IPS-20b (cell line): Measurements from ENCODE around the gene FANCC.

Experiments used
- H3K27ac ChIP-seq: one replicate; pipeline ENCODE4 v1.5.1; 2013; ENCODE audit warnings: low read length
- H3K27me3 ChIP-seq: 2 replicates; pipeline ENCODE4 v1.6.1; 2013; ENCODE audit warnings: mild to moderate bottlenecking, low read length, inconsistent platforms; ENCODE audit not compliant: insufficient read depth
- H3K36me3 ChIP-seq: 2 replicates; pipeline ENCODE4 v1.6.1; 2013; ENCODE audit warnings: low read depth, mild to moderate bottlenecking, inconsistent platforms, low read length, moderate library complexity; ENCODE audit not compliant: insufficient read depth
- H3K4me1 ChIP-seq: 2 replicates; pipeline ENCODE4 v1.6.1; 2013; ENCODE audit warnings: mild to moderate bottlenecking, control low read depth, inconsistent platforms, low read length, moderate library complexity; ENCODE audit not compliant: insufficient read depth
- H3K4me3 ChIP-seq: 2 replicates; pipeline ENCODE4 v1.5.1; 2013; ENCODE audit warnings: mild to moderate bottlenecking, low read length, inconsistent platforms
- H3K9ac ChIP-seq: 2 replicates; pipeline ENCODE4 v1.6.1; 2013; ENCODE audit warnings: low read depth, mild to moderate bottlenecking, inconsistent platforms, low read length, moderate library complexity
- H3K9me3 ChIP-seq: 2 replicates; pipeline ENCODE4 v1.6.1; 2013; ENCODE audit warnings: mild to moderate bottlenecking, low read depth, low read length, inconsistent platforms; ENCODE audit not compliant: insufficient read depth

The FANCC gene

GRCh38 chr9:95099321-95100070, 218.0 kb downstream of the FANCC start:
- no peaks in the 10 kb centered on the region for H3K9me3 ChIP-seq
- H3K27ac ChIP-seq = no peak overlapping the region
- H3K36me3 ChIP-seq = peaks cover 8% of the 10 kb centered on the region
- no peaks in the 10 kb centered on the region for H3K27me3 ChIP-seq
- H3K9ac ChIP-seq = no peak overlapping the region
- H3K4me1 ChIP-seq = no peaks in the 10 kb centered on the region; the same call in 1 of the 2 replicates
- H3K4me3 ChIP-seq = no peak overlapping the region

- Histone ChIP-seq H3K4me1 (peaks cover 3% of the 10 kb centered on the region), H3K9ac (no peak overlapping the region), H3K9me3 (no peaks in the 10 kb centered on the region), H3K27me3 (no peaks in the 10 kb centered on the region), H3K27ac (no peak overlapping the region), H3K36me3 (peaks cover 8% of the 10 kb centered on the region), H3K4me3 (no peak overlapping the region)
These were observed 219.1 kb downstream of the FANCC start for GRCh38 chr9:95098391-95098921.

GRCh38 chr9:95097279-95097678, 220.2 kb downstream of the FANCC start:
- no peak overlapping the region for H3K4me3 ChIP-seq

GRCh38 chr9:95096807-95097206, 220.7 kb downstream of the FANCC start:
- Histone ChIP-seq H3K9me3 (no peaks in the 10 kb centered on the region), H3K4me1 (peaks cover 10% of the 10 kb centered on the region), H3K4me3 (no peak overlapping the region), H3K27me3 (no peaks in the 10 kb centered on the region), H3K27ac (no peak overlapping the region), H3K9ac (no peak overlapping the region), H3K36me3 (peaks cover 8% of the 10 kb centered on the region)

More at GRCh38 chr9:95097279-95097678, 220.2 kb downstream of the FANCC start:
- Histone ChIP-seq H3K27me3 (no peaks in the 10 kb centered on the region), H3K4me1 (peaks cover 10% of the 10 kb centered on the region), H3K36me3 (peaks cover 8% of the 10 kb centered on the region), H3K27ac (no peak overlapping the region), H3K9ac (no peak overlapping the region), H3K9me3 (no peaks in the 10 kb centered on the region)

GRCh38 chr9:95096381-95096780, 221.1 kb downstream of the FANCC start:
- H3K9ac ChIP-seq = no peak overlapping the region
- peaks cover 8% of the 10 kb centered on the region for H3K36me3 ChIP-seq
- no peaks in the 10 kb centered on the region for H3K9me3 ChIP-seq
- no peaks in the 10 kb centered on the region for H3K27me3 ChIP-seq
- H3K27ac ChIP-seq = no peak overlapping the region
- no peak overlapping the region for H3K4me3 ChIP-seq
- peaks cover 10% of the 10 kb centered on the region for H3K4me1 ChIP-seq

- H3K9me3 ChIP-seq = no peaks in the 10 kb centered on the region
- H3K4me1 ChIP-seq = peaks cover 10% of the 10 kb centered on the region
- no peak overlapping the region for H3K27ac ChIP-seq
- no peak overlapping the region for H3K4me3 ChIP-seq
- H3K9ac ChIP-seq = no peak overlapping the region
- no peaks in the 10 kb centered on the region for H3K27me3 ChIP-seq
- peaks cover 8% of the 10 kb centered on the region for H3K36me3 ChIP-seq
These were observed 221.7 kb downstream of the FANCC start for GRCh38 chr9:95095641-95096355.

GRCh38 chr9:95094002-95094401, 223.5 kb downstream of the FANCC start:
- Histone ChIP-seq H3K4me1 (peaks cover 10% of the 10 kb centered on the region), H3K9me3 (no peaks in the 10 kb centered on the region), H3K36me3 (no peaks in the 10 kb centered on the region), H3K27ac (no peak overlapping the region), H3K27me3 (no peaks in the 10 kb centered on the region), H3K9ac (no peak overlapping the region), H3K4me3 (no peak overlapping the region)

- Histone ChIP-seq H3K4me1 (peaks cover 10% of the 10 kb centered on the region), H3K36me3 (no peaks in the 10 kb centered on the region), H3K27me3 (no peaks in the 10 kb centered on the region), H3K4me3 (no peak overlapping the region), H3K9ac (no peak overlapping the region), H3K9me3 (no peaks in the 10 kb centered on the region), H3K27ac (no peak overlapping the region)
These were observed 223.9 kb downstream of the FANCC start for GRCh38 chr9:95093586-95093985.

DNA sequence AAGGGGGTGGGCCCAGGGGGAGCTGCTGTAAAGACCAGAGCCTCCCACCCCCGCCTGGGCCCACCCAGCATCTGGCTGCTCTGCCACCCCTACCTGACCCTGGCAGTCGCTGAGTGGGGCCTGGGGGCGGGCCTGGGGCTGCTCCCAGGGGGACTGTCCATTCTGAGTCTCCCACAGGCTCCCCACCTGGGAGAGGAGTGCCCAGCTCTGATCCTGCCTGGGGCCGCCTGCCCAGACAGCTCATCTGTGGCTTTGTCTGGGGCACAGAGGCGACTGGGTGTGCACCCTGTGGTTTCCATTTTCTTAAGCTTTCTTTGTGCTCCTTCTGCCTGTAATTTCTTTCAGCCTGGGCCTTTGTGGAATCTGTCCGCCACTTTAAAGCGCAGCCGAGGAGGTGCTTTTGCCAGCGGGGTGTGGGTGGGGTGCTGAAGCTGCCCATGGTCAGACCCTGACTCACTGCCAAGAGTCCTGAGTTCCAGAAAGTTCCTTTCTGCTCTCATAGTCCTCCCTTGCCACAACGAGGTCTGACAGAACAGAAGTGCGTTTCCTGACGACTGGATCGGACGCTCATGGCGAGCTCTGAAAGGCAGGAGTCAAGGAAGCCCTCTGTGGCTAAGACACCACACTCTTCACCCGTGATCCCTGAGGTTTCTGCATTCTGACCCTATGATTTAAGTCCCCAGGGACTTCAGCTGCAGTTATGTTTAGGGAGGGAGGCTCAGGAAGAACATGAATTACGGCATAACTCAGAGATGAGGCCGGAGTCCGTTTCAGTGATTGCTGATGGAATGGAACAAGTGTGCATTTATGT, 225.0 kb downstream of the FANCC start:
- H3K4me1 ChIP-seq = peaks cover 10% of the 10 kb centered on the region
- H3K4me3 ChIP-seq = no peak overlapping the region
- no peaks in the 10 kb centered on the region for H3K9me3 ChIP-seq
- no peak overlapping the region for H3K9ac ChIP-seq
- no peak overlapping the region for H3K27ac ChIP-seq
- no peaks in the 10 kb centered on the region for H3K36me3 ChIP-seq
- H3K27me3 ChIP-seq = no peaks in the 10 kb centered on the region

- peaks cover 10% of the 10 kb centered on the region for H3K4me1 ChIP-seq
- no peak overlapping the region for H3K27ac ChIP-seq
- no peak overlapping the region for H3K9ac ChIP-seq
These were observed 225.8 kb downstream of the FANCC start for GRCh38 chr9:95091601-95092261.

More at GRCh38 chr9:95091601-95092261, 225.8 kb downstream of the FANCC start:
- Histone ChIP-seq H3K4me3 (no peak overlapping the region), H3K36me3 (no peaks in the 10 kb centered on the region), H3K9me3 (no peaks in the 10 kb centered on the region), H3K27me3 (no peaks in the 10 kb centered on the region)
